GM21423 (cell line): Measurements from ENCODE around the gene DRG2.

ENCODE experiments used
- ATAC-seq: cut with Tn5 transposase; IDR thresholded peaks from one replicate; pipeline ENCODE4 v1.9.1; 2021; ENCODE audit warnings: mild to moderate bottlenecking, moderate library complexity; ENCODE audit not compliant: unreplicated experiment

Gene DRG2

GRCh38 chr17:18140648-18141047 is 52.9 kb downstream of the DRG2 start:
- no peak for ATAC-seq

GRCh38 chr17:18141210-18141803 is 53.6 kb downstream of the DRG2 start:
- no peak for ATAC-seq

GRCh38 chr17:18142417-18142816 is 54.7 kb downstream of the DRG2 start:
- ATAC-seq = no peak

GRCh38 chr17:18143044-18143936 is 55.5 kb downstream of the DRG2 start:
- ATAC-seq = no peak

GRCh38 chr17:18144261-18144660 is 56.5 kb downstream of the DRG2 start:
- ATAC-seq = no peak

GRCh38 chr17:18144855-18145254 is 57.1 kb downstream of the DRG2 start:
- no peak for ATAC-seq

- ATAC-seq = no peak
Measured at GRCh38 chr17:18145811-18146210, 58.1 kb downstream of the DRG2 start.

- no peak for ATAC-seq
Measured at GRCh38 chr17:18146259-18146658, 58.5 kb downstream of the DRG2 start.

GRCh38 chr17:18146980-18147379 is 59.2 kb downstream of the DRG2 start:
- no peak for ATAC-seq

GRCh38 chr17:18148586-18148985 is 60.8 kb downstream of the DRG2 start:
- ATAC-seq = no peak

- ATAC-seq = no peak
Measured at GRCh38 chr17:18151290-18151689, 63.5 kb downstream of the DRG2 start.

GRCh38 chr17:18155179-18155578 is 67.4 kb downstream of the DRG2 start:
- ATAC-seq = no peak

GRCh38 chr17:18156171-18156975 is 68.6 kb downstream of the DRG2 start:
- ATAC-seq = no peak

- no peak for ATAC-seq
Measured at GRCh38 chr17:18156976-18157280, 69.2 kb downstream of the DRG2 start.
